Thymus (tissue), 11 donors: Measurements from ENCODE around the gene BMP5. TPM values are rescaled to one million over a fixed set of nuclear protein-coding genes. Genes with fewer than 3 reads are reported as not detected.

Source experiments
- DNase-seq, 9 donors: peaks; one replicate each; pipeline ENCODE4 v3.0.0-alpha.2; 2013; ENCODE audit warnings: low spot score in 9 of 9, low read depth in 6 of 9, missing footprints in 1 of 9
- H3K27ac ChIP-seq, 2 donors: one replicate each; pipeline ENCODE4 v1.5.1; 2013; ENCODE audit warnings: control low read depth in 1 of 2, low read depth in 1 of 2, low read length in 1 of 2, mild to moderate bottlenecking in 1 of 2, moderate library complexity in 1 of 2
- H3K27me3 ChIP-seq, 2 donors: one replicate each; pipeline ENCODE4 v1.5.1; 2013; ENCODE audit warnings: low read length in 1 of 2; ENCODE audit not compliant: control insufficient read depth in 2 of 2, insufficient read depth in 1 of 2
- H3K36me3 ChIP-seq, 2 donors: one replicate each; pipeline ENCODE4 v1.5.1; 2013; ENCODE audit warnings: low read length in 1 of 2, mild to moderate bottlenecking in 1 of 2, moderate library complexity in 1 of 2; ENCODE audit not compliant: control insufficient read depth in 2 of 2, insufficient read depth in 2 of 2
- H3K4me1 ChIP-seq, 2 donors: one replicate each; pipeline ENCODE4 v1.5.1; 2013; ENCODE audit warnings: low read length in 2 of 2; ENCODE audit not compliant: control insufficient read depth in 2 of 2, insufficient read depth in 2 of 2
- H3K4me3 ChIP-seq, 2 donors: one replicate each; pipeline ENCODE4 v1.5.1; 2013; ENCODE audit warnings: low read length in 2 of 2, control low read depth in 1 of 2, mild to moderate bottlenecking in 1 of 2
- H3K9me3 ChIP-seq, 2 donors: one replicate each; pipeline ENCODE4 v1.5.1; 2013; ENCODE audit warnings: low read length in 1 of 2, mild to moderate bottlenecking in 1 of 2; ENCODE audit not compliant: control insufficient read depth in 2 of 2, insufficient read depth in 1 of 2
- WGBS: extraction: QIAGEN DNeasy Blood & Tissue Kit; methylation state at CpG from one replicate; pipeline ENCODE4 v1.1.7; 2013; 5-methylcytosine and 5-hydroxymethylcytosine counted together
- polyA plus RNA-seq: library from polyadenylated mRNA; stranded (reverse); fragments of 200-250 nt; gene quantifications from one replicate; pipeline ENCODE4 v1.2.3, GENCODE V29; 2013
- total RNA-seq: library from RNA; stranded (reverse); fragments of 120-200 nt; gene quantifications from one replicate; pipeline ENCODE4 v1.2.4, GENCODE V29; 2013
- donor health status: healthy.

The BMP5 gene
- total and polyA plus RNA-seq, 2 donors: 0.14 to 0.52 TPM

DNA sequence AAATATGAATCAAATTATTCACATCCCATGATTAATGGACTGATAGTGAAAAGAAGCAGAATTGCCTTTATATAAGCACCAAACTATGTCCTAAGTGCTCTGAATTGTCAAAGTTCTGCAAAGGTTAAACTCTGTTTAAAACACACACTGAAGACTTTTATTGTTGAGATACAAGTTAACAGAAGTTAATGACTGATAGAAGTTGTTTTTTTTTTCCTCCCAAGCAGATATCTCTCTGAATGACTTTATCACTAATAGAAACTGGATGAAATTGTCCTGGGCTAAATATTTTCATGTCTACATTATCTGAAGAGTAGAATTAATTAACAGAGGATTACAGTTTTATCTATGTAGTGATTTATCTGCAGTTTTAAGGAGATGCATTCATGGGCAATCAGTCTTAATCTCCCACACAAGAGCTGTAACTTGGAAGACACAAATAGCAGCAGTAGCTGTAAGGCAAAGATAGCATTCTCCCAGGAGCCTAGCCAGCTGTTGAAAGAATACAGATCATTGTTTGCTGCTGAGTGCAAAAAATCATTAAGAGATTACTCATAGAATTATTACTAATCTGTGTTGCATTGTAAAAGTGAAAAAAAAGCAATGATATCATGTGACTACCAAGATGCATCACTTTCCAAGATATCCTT, 49.9 kb downstream of the BMP5 start:
- Histone ChIP-seq H3K4me1 (no peaks in the 10 kb centered on the region), H3K9me3 (no peaks in the 10 kb centered on the region), H3K27ac (no peak overlapping the region), H3K4me3 (no peak overlapping the region), H3K27me3 (no peaks in the 10 kb centered on the region), H3K36me3 (no peaks in the 10 kb centered on the region)
- no peak for DNase-seq

- Histone ChIP-seq H3K36me3 (no peaks in the 10 kb centered on the region), H3K4me3 (no peak overlapping the region), H3K27ac (no peak overlapping the region), H3K4me1 (no peaks in the 10 kb centered on the region), H3K27me3 (no peaks in the 10 kb centered on the region), H3K9me3 (no peaks in the 10 kb centered on the region)
- no peak for DNase-seq
- WGBS: 56% methylated on average over 2 of the region's 2 CpGs
These were observed 52.6 kb downstream of the BMP5 start for GRCh38 chr6:55822815-55823214.

DNA sequence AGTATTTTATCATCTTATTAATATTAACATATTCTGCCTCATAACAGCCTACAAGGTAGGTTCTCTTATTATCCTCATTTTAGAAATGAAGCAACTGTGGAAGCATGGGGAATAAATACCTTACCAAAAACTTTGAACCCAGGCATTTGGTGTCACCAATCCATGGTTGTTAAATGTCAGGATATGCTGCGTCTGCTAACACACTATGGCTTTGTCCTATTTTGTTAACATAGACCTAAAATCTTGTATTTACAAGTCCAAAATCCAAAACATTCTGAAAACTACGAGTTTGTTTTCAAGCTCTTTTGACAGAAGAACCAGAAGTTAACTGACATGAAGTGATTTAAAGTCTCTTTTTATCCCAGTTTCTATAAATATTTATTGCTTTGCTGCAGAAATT, 53.4 kb downstream of the BMP5 start:
- H3K4me3 ChIP-seq: no peak overlapping the region
- no peaks in the 10 kb centered on the region for H3K27me3 ChIP-seq
- no peaks in the 10 kb centered on the region for H3K4me1 ChIP-seq
- H3K27ac ChIP-seq: no peak overlapping the region
- H3K36me3 ChIP-seq: no peaks in the 10 kb centered on the region
- no peaks in the 10 kb centered on the region for H3K9me3 ChIP-seq
- 87% methylated on average over 2 of the region's 2 CpGs for WGBS
- DNase-seq: no peak

DNA sequence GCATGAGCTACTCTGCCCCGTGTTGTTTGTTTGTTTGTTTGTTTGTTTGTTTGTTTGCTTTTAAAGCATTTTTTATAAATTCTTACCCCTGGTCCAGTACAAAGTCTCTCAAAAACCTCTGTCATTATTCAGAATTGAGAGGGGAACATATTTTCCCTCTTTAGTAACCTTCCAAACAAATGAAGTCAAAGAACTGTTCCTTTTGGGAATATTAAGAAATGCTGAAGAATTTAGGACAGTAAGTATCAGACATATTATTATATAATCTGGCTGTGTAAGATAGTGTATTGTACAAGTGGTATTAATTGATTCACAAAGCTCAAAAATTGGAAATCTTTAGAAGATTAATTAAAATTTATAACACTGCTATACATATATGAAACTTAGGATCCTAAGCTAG, 54.7 kb downstream of the BMP5 start:
- no peaks in the 10 kb centered on the region for H3K36me3 ChIP-seq
- no peak for DNase-seq
- whole genome bisulfite sequencing: 79% methylated on average over 1 of the region's 1 CpG
- H3K27ac ChIP-seq: no peak overlapping the region
- no peaks in the 10 kb centered on the region for H3K9me3 ChIP-seq
- H3K4me1 ChIP-seq: no peaks in the 10 kb centered on the region
- no peak overlapping the region for H3K4me3 ChIP-seq
- no peaks in the 10 kb centered on the region for H3K27me3 ChIP-seq

DNA sequence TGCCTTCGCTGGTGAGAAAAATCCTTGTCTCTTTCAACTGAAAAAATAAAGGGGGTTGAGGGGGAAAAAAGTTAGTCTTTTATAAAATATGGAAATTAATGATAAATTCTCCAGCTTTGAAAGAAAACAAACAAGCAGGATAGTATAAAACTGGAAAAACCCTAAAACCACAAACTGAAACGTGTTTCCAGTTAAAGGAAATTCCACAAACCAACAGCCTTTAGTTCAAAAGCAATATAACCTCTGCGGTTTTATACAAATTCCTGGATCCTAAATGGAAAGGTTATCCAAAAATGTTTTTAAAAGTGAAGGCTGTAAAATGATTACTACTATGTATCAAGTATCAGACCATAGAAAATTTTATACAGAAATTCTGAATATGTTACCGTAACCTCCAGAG, 55.6 kb downstream of the BMP5 start:
- Histone ChIP-seq H3K27ac (no peak overlapping the region), H3K4me3 (no peak overlapping the region), H3K27me3 (no peaks in the 10 kb centered on the region), H3K9me3 (no peaks in the 10 kb centered on the region), H3K36me3 (no peaks in the 10 kb centered on the region), H3K4me1 (no peaks in the 10 kb centered on the region)
- no peak for DNase-seq
- 82% methylated on average over 4 of the region's 4 CpGs for whole genome bisulfite sequencing

DNA sequence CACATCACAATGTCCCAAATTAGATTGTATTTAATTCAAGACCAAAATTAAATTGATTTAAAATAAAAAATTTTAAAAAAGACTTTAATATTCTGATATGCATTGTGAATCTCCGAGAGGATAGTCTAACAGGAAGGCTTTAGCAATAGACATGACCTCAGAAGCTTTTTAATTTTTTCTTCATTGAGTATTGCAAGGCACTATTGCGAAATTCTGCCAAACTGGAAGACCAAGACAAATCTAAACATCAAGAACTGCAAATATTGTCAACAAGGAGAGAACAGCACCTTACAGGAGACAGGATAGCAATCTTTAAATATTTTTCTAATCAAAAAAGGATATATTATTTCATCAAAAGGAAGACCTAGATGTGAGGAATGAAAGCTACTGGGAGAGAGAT, 56.9 kb downstream of the BMP5 start:
- 81% methylated on average over 2 of the region's 2 CpGs for WGBS
- Histone ChIP-seq H3K9me3 (no peaks in the 10 kb centered on the region), H3K27me3 (no peaks in the 10 kb centered on the region), H3K36me3 (no peaks in the 10 kb centered on the region), H3K4me1 (no peaks in the 10 kb centered on the region), H3K4me3 (no peak overlapping the region), H3K27ac (no peak overlapping the region)
- no peak for DNase-seq

- Histone ChIP-seq H3K27ac (no peak overlapping the region), H3K9me3 (peaks cover 0 to 10% of the 10 kb centered on the region in 2 donors), H3K4me3 (no peak overlapping the region), H3K4me1 (no peaks in the 10 kb centered on the region), H3K27me3 (no peaks in the 10 kb centered on the region), H3K36me3 (no peaks in the 10 kb centered on the region)
- 11% methylated on average over 1 of the region's 1 CpG for WGBS
- DNase-seq: no peak
These were observed 62.9 kb downstream of the BMP5 start for GRCh38 chr6:55812509-55812908.

- Histone ChIP-seq H3K9me3 (peaks cover 0 to 10% of the 10 kb centered on the region in 2 donors), H3K4me1 (no peaks in the 10 kb centered on the region), H3K4me3 (no peak overlapping the region), H3K27ac (no peak overlapping the region), H3K27me3 (no peaks in the 10 kb centered on the region), H3K36me3 (no peaks in the 10 kb centered on the region)
- 94% methylated on average over 3 of the region's 3 CpGs for WGBS
- DNase-seq: no peak
These were observed 64.3 kb downstream of the BMP5 start for GRCh38 chr6:55811074-55811473.

DNA sequence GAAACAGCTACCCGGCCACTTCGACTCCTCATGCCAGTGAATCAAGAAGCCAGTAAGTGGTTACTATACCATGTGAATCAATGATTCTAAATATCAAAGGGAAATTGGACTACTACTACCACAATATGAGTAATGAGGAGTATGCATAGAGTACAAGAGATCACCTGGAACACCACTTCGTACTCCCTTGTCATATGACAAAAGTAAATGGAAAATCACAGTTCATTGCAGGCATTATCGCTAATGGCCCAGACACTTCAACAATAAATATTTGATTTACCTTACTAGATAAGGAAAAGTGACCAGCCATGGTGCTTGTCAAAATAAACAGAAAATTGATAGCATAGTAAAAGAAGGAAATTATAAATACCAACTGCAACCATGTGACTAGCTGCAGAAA, 73.1 kb downstream of the BMP5 start:
- WGBS: 95% methylated on average over 4 of the region's 4 CpGs
- Histone ChIP-seq H3K27ac (no peak overlapping the region), H3K4me3 (no peak overlapping the region), H3K36me3 (no peaks in the 10 kb centered on the region), H3K27me3 (no peaks in the 10 kb centered on the region), H3K9me3 (no peaks in the 10 kb centered on the region), H3K4me1 (no peaks in the 10 kb centered on the region)
- no peak for DNase-seq

- Histone ChIP-seq H3K27me3 (no peaks in the 10 kb centered on the region), H3K9me3 (no peaks in the 10 kb centered on the region), H3K4me1 (no peaks in the 10 kb centered on the region), H3K36me3 (no peaks in the 10 kb centered on the region), H3K27ac (no peak overlapping the region), H3K4me3 (no peak overlapping the region)
- DNase-seq: no peak
These were observed 76.8 kb downstream of the BMP5 start for GRCh38 chr6:55798571-55798970.
